ENCODE measurements around the gene STXBP3.

STXBP3 gene

GRCh38 chr1:108750476-108751181 lies 4.2 kb downstream of the STXBP3 start:
- WGBS (ENCODE audit: insufficient coverage) = no CpG with 5 or more reads among the region's 1 CpG
- Histone ChIP-seq H3K4me1 (ENCODE audit: control extremely low read depth in 1 of 4, control insufficient read depth in 4 of 4, insufficient read depth in 4 of 4, low read length in 3 of 4) (peaks cover 8 to 23% (median 12%) of the 10 kb centered on the region in 4 experiments), H3K9me3 (ENCODE audit: control extremely low read depth in 1 of 5, control insufficient read depth in 4 of 5, insufficient read depth in 2 of 5, low read depth in 1 of 5, low read length in 4 of 5) (no peaks in the 10 kb centered on the region), H3K27ac (ENCODE audit: insufficient read depth in 1 of 2, low read depth in 1 of 2, low read length in 2 of 2, poor library complexity in 1 of 2, severe bottlenecking in 2 of 2) (no peak overlapping the region), H3K4me3 (ENCODE audit: control insufficient read depth in 1 of 7, extremely low read depth in 1 of 7, insufficient read depth in 4 of 7, low read depth in 2 of 7, low read length in 6 of 7) (no peak overlapping the region), H3K36me3 (ENCODE audit: control insufficient read depth in 4 of 4, insufficient read depth in 4 of 4, low read length in 3 of 4) (peaks cover 4 to 31% (median 15%) of the 10 kb centered on the region in 4 experiments), H3K27me3 (replicated peaks in 2 of 5; ENCODE audit: control insufficient read depth in 4 of 5, insufficient read depth in 5 of 5, low read length in 4 of 5) (no peaks in the 10 kb centered on the region)
- ChIA-PET POLR2A (interaction anchor here (0.6 kb wide), 1 partner anchor 184 kb away, joined by 3 read pairs; no protein-coding TSS in a partner anchor), CTCF (interaction anchor here (0.6 to 1.2 kb wide), 2 partner anchors 29 to 105 kb away, joined by 3 read pairs; no protein-coding TSS in a partner anchor)
- no peak for DNase-seq

GRCh38 chr1:108753363-108753762 lies 6.9 kb downstream of the STXBP3 start:
- CTCF ChIA-PET = interaction anchor here (0.9 to 1.1 kb wide), 2 partner anchors 21 to 75 kb away, joined by 3 read pairs; no protein-coding TSS in a partner anchor
- Histone ChIP-seq H3K27me3 (replicated peaks in 2 of 5; ENCODE audit: control insufficient read depth in 4 of 5, insufficient read depth in 5 of 5, low read length in 4 of 5) (no peaks in the 10 kb centered on the region), H3K36me3 (ENCODE audit: control insufficient read depth in 4 of 4, insufficient read depth in 4 of 4, low read length in 3 of 4) (peaks cover 6 to 52% (median 23%) of the 10 kb centered on the region in 4 experiments), H3K4me3 (ENCODE audit: control insufficient read depth in 1 of 7, extremely low read depth in 1 of 7, insufficient read depth in 4 of 7, low read depth in 2 of 7, low read length in 6 of 7) (no peak overlapping the region), H3K4me1 (ENCODE audit: control extremely low read depth in 1 of 4, control insufficient read depth in 4 of 4, insufficient read depth in 4 of 4, low read length in 3 of 4) (peaks cover 0 to 9% (median 4%) of the 10 kb centered on the region in 4 experiments), H3K27ac (ENCODE audit: insufficient read depth in 1 of 2, low read depth in 1 of 2, low read length in 2 of 2, poor library complexity in 1 of 2, severe bottlenecking in 2 of 2) (no peak overlapping the region), H3K9me3 (ENCODE audit: control extremely low read depth in 1 of 5, control insufficient read depth in 4 of 5, insufficient read depth in 2 of 5, low read depth in 1 of 5, low read length in 4 of 5) (no peaks in the 10 kb centered on the region)
- no CpG with 5 or more reads among the region's 3 CpGs for WGBS (ENCODE audit: insufficient coverage)
- POLR2A ChIA-PET = no interaction called here
- DNase-seq = no peak

GRCh38 chr1:108758796-108759195 lies 12.3 kb downstream of the STXBP3 start:
- no peak for DNase-seq
- no peak overlapping the region for H3K27ac ChIP-seq (ENCODE audit: insufficient read depth in 1 of 2, low read depth in 1 of 2, low read length in 2 of 2, poor library complexity in 1 of 2, severe bottlenecking in 2 of 2)
- H3K4me1 ChIP-seq (ENCODE audit: control extremely low read depth in 1 of 4, control insufficient read depth in 4 of 4, insufficient read depth in 4 of 4, low read length in 3 of 4) = no peaks in the 10 kb centered on the region
- H3K27me3 ChIP-seq (replicated peaks in 2 of 5; ENCODE audit: control insufficient read depth in 4 of 5, insufficient read depth in 5 of 5, low read length in 4 of 5) = no peaks in the 10 kb centered on the region
- peaks cover 18 to 73% (median 39%) of the 10 kb centered on the region in 4 experiments for H3K36me3 ChIP-seq (ENCODE audit: control insufficient read depth in 4 of 4, insufficient read depth in 4 of 4, low read length in 3 of 4)
- ChIA-PET CTCF (no interaction called here), POLR2A (no interaction called here)
- H3K4me3 ChIP-seq (ENCODE audit: control insufficient read depth in 1 of 7, extremely low read depth in 1 of 7, insufficient read depth in 4 of 7, low read depth in 2 of 7, low read length in 6 of 7) = no peak overlapping the region
- H3K9me3 ChIP-seq (ENCODE audit: control extremely low read depth in 1 of 5, control insufficient read depth in 4 of 5, insufficient read depth in 2 of 5, low read depth in 1 of 5, low read length in 4 of 5) = no peaks in the 10 kb centered on the region

- no peaks in the 10 kb centered on the region for H3K4me1 ChIP-seq (ENCODE audit: control extremely low read depth in 1 of 4, control insufficient read depth in 4 of 4, insufficient read depth in 4 of 4, low read length in 3 of 4)
- CTCF ChIA-PET = interaction anchor here (1.0 kb wide), 1 partner anchor 23 kb away, joined by 3 read pairs; no protein-coding TSS in a partner anchor
- POLR2A ChIA-PET = no interaction called here
- H3K4me3 ChIP-seq (ENCODE audit: control insufficient read depth in 1 of 7, extremely low read depth in 1 of 7, insufficient read depth in 4 of 7, low read depth in 2 of 7, low read length in 6 of 7) = no peak overlapping the region
- no peak for DNase-seq
- no peaks in the 10 kb centered on the region for H3K27me3 ChIP-seq (replicated peaks in 2 of 5; ENCODE audit: control insufficient read depth in 4 of 5, insufficient read depth in 5 of 5, low read length in 4 of 5)
- H3K9me3 ChIP-seq (ENCODE audit: control extremely low read depth in 1 of 5, control insufficient read depth in 4 of 5, insufficient read depth in 2 of 5, low read depth in 1 of 5, low read length in 4 of 5) = no peaks in the 10 kb centered on the region
- H3K27ac ChIP-seq (ENCODE audit: insufficient read depth in 1 of 2, low read depth in 1 of 2, low read length in 2 of 2, poor library complexity in 1 of 2, severe bottlenecking in 2 of 2) = no peak overlapping the region
- WGBS (ENCODE audit: insufficient coverage) = no CpG with 5 or more reads among the region's 1 CpG
- H3K36me3 ChIP-seq (ENCODE audit: control insufficient read depth in 4 of 4, insufficient read depth in 4 of 4, low read length in 3 of 4) = peaks cover 12 to 64% (median 28%) of the 10 kb centered on the region in 4 experiments
Measured at GRCh38 chr1:108767115-108767514, 20.6 kb downstream of the STXBP3 start.

- WGBS (ENCODE audit: insufficient coverage) = no CpG with 5 or more reads among the region's 3 CpGs
- H3K9me3 ChIP-seq (ENCODE audit: control extremely low read depth in 1 of 5, control insufficient read depth in 4 of 5, insufficient read depth in 2 of 5, low read depth in 1 of 5, low read length in 4 of 5) = no peaks in the 10 kb centered on the region
- ChIA-PET POLR2A (no interaction called here), CTCF (interaction anchor here (1.0 kb wide), 1 partner anchor 22 kb away, joined by 3 read pairs; no protein-coding TSS in a partner anchor)
- no peaks in the 10 kb centered on the region for H3K4me1 ChIP-seq (ENCODE audit: control extremely low read depth in 1 of 4, control insufficient read depth in 4 of 4, insufficient read depth in 4 of 4, low read length in 3 of 4)
- DNase-seq = no peak
- peaks cover 12 to 62% (median 27%) of the 10 kb centered on the region in 4 experiments for H3K36me3 ChIP-seq (ENCODE audit: control insufficient read depth in 4 of 4, insufficient read depth in 4 of 4, low read length in 3 of 4)
- no peaks in the 10 kb centered on the region for H3K27me3 ChIP-seq (replicated peaks in 2 of 5; ENCODE audit: control insufficient read depth in 4 of 5, insufficient read depth in 5 of 5, low read length in 4 of 5)
- H3K27ac ChIP-seq (ENCODE audit: insufficient read depth in 1 of 2, low read depth in 1 of 2, low read length in 2 of 2, poor library complexity in 1 of 2, severe bottlenecking in 2 of 2) = no peak overlapping the region
- no peak overlapping the region for H3K4me3 ChIP-seq (ENCODE audit: control insufficient read depth in 1 of 7, extremely low read depth in 1 of 7, insufficient read depth in 4 of 7, low read depth in 2 of 7, low read length in 6 of 7)
Measured at GRCh38 chr1:108767708-108768107, 21.2 kb downstream of the STXBP3 start.

- no peaks in the 10 kb centered on the region for H3K27me3 ChIP-seq (replicated peaks in 2 of 5; ENCODE audit: control insufficient read depth in 4 of 5, insufficient read depth in 5 of 5, low read length in 4 of 5)
- no peak overlapping the region for H3K27ac ChIP-seq (ENCODE audit: insufficient read depth in 1 of 2, low read depth in 1 of 2, low read length in 2 of 2, poor library complexity in 1 of 2, severe bottlenecking in 2 of 2)
- POLR2A ChIA-PET = no interaction called here
- no peak overlapping the region for H3K4me3 ChIP-seq (ENCODE audit: control insufficient read depth in 1 of 7, extremely low read depth in 1 of 7, insufficient read depth in 4 of 7, low read depth in 2 of 7, low read length in 6 of 7)
- peaks cover 25 to 85% (median 41%) of the 10 kb centered on the region in 4 experiments for H3K36me3 ChIP-seq (ENCODE audit: control insufficient read depth in 4 of 4, insufficient read depth in 4 of 4, low read length in 3 of 4)
- H3K9me3 ChIP-seq (ENCODE audit: control extremely low read depth in 1 of 5, control insufficient read depth in 4 of 5, insufficient read depth in 2 of 5, low read depth in 1 of 5, low read length in 4 of 5) = peaks cover 0 to 1% (median 0%) of the 10 kb centered on the region in 5 experiments
- H3K4me1 ChIP-seq (ENCODE audit: control extremely low read depth in 1 of 4, control insufficient read depth in 4 of 4, insufficient read depth in 4 of 4, low read length in 3 of 4) = no peaks in the 10 kb centered on the region
- CTCF ChIA-PET = no interaction called here
- DNase-seq = no peak
Measured at GRCh38 chr1:108777839-108778238, 31.4 kb downstream of the STXBP3 start.

GRCh38 chr1:108779455-108779854 lies 33.0 kb downstream of the STXBP3 start:
- peaks cover 0 to 11% (median 2%) of the 10 kb centered on the region in 5 experiments for H3K9me3 ChIP-seq (ENCODE audit: control extremely low read depth in 1 of 5, control insufficient read depth in 4 of 5, insufficient read depth in 2 of 5, low read depth in 1 of 5, low read length in 4 of 5)
- H3K27ac ChIP-seq (ENCODE audit: insufficient read depth in 1 of 2, low read depth in 1 of 2, low read length in 2 of 2, poor library complexity in 1 of 2, severe bottlenecking in 2 of 2) = no peak overlapping the region
- DNase-seq = no peak
- ChIA-PET POLR2A (no interaction called here), CTCF (interaction anchor here (1.1 to 1.4 kb wide), 2 partner anchors 29 to 50 kb away, joined by 3 read pairs; no protein-coding TSS in a partner anchor)
- H3K4me3 ChIP-seq (ENCODE audit: control insufficient read depth in 1 of 7, extremely low read depth in 1 of 7, insufficient read depth in 4 of 7, low read depth in 2 of 7, low read length in 6 of 7) = no peak overlapping the region
- no peaks in the 10 kb centered on the region for H3K4me1 ChIP-seq (ENCODE audit: control extremely low read depth in 1 of 4, control insufficient read depth in 4 of 4, insufficient read depth in 4 of 4, low read length in 3 of 4)
- H3K36me3 ChIP-seq (ENCODE audit: control insufficient read depth in 4 of 4, insufficient read depth in 4 of 4, low read length in 3 of 4) = peaks cover 21 to 86% (median 44%) of the 10 kb centered on the region in 4 experiments
- no peaks in the 10 kb centered on the region for H3K27me3 ChIP-seq (replicated peaks in 2 of 5; ENCODE audit: control insufficient read depth in 4 of 5, insufficient read depth in 5 of 5, low read length in 4 of 5)
